GM18868 (cell line): Measurements from ENCODE around the gene FBXL16.

Experiments used
- ATAC-seq: cut with Tn5 transposase; IDR thresholded peaks from one replicate; pipeline ENCODE4 v1.9.1; 2021; ENCODE audit warnings: mild to moderate bottlenecking, moderate library complexity; ENCODE audit not compliant: unreplicated experiment

Gene FBXL16

DNA sequence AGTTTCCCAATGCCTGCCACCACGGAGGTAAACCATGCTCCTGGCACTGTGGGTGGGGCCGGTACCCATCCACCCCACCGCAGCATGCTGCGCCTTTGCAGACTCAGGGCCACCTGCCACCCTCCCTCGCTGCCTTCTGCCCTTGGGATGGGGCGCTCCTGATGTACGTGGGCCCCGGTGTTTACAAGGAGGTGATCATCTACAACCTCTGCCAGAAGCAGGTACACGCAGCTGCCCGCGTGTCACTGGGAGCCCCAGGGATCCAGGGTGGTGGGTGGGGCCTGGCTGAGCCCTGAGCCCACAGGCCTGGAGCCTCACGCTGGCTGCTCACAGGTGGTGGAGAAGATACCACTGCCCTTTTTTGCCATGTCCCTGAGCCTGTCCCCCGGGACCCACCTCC lies 39.0 kb downstream of the FBXL16 start:
- no peak for ATAC-seq

DNA sequence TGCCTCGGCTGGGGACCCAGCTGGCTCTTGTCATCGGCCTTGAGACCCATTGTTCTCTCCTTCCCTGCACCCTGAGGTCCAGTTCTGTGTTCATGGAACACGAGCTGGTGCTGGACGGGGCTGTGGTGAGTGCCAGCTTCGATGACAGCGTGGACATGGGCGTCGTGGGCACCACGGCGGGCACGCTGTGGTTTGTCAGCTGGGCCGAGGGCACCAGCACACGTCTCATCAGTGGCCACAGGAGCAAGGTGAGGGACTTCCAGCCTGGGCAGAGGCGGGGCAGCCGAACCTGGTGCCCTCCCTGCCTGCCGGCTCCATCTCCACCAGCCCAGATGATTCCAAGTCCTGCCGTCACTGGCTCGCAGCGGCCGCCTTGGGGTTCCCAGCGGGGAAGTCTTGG lies 43.0 kb downstream of the FBXL16 start:
- no peak for ATAC-seq

DNA sequence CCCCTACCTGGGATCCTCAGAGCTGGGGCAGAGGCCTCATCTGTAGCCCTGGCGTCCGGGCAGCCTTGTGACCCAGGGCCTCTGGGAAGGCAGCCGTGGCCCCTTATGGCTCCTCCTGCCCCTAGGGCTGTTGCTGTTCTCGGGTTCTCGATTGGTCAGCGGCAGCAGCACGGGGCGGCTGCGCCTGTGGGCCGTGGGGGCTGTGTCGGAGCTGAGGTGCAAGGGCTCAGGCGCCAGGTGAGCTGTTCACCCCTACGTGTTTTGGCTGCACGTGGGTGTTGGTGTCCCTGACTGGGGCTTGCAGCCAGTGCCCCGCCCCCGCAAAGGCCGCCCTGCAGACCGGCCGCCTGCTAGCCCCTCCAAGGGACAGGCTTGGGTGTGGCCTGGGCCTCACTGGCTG lies 43.5 kb downstream of the FBXL16 start:
- ATAC-seq = no peak

- ATAC-seq = peak; percentile 5
These were observed 44.3 kb downstream of the FBXL16 start for GRCh38 chr16:661184-661821.

GRCh38 chr16:660459-661183 lies 45.0 kb downstream of the FBXL16 start:
- peak; percentile 64 for ATAC-seq

DNA sequence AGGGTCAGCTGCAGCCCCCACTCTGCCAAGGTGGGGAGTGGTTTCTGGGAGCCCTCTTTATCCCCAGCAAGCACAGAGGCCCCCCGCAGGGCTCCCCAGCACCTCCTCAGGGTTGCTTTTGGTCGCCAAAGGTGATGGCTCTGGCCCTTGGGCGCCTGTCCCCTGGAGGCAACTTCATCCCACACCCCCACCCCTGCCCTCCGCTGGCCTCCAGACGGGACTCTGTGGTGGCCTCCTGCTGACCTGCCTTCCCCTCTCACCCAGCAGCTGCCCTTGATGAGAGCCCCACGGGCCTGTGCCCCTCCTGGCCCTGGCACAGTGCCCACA lies 45.5 kb downstream of the FBXL16 start:
- ATAC-seq = no peak

DNA sequence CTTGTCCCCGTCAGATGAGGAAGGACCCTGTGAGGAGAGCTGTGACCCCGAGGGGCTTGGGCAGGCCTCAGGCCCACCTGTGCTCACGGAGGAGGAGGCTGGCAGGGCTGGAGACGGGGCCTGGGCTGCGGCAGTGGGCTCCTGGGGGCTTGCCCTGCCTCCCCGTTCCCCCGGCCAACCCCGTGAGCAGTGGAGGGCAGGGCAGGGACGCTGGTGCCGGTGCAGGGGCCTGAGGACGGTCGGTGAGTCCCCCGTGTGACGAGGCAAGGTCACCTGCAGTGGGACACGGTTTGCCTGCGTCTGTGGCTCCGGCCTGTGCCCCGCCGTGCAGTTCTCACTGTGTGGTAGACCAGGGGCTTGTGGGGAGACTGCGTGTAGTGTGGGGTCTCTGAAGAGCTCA lies 46.0 kb downstream of the FBXL16 start:
- ATAC-seq = no peak

- ATAC-seq = no peak
These were observed 46.7 kb downstream of the FBXL16 start for GRCh38 chr16:658679-659571.

DNA sequence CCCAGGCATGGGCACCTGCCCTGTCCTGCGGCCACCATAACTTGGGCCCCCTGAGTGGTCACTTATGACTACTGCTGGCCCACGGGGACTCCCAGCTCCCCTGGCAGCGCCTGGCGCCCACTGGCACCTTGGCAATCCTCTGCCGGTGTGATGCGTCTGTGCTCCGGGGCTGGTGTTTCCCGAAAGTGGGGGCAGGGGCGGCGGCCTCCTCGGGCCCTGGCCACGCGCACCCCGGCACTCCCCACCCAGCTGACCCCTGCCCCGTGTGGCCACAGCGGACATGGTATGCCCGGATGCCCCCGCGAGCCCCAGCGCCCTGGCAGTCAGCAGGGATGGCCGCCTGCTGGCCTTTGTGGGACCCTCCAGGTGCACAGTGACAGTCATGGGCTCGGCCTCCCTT lies 48.1 kb downstream of the FBXL16 start:
- ATAC-seq = no peak

DNA sequence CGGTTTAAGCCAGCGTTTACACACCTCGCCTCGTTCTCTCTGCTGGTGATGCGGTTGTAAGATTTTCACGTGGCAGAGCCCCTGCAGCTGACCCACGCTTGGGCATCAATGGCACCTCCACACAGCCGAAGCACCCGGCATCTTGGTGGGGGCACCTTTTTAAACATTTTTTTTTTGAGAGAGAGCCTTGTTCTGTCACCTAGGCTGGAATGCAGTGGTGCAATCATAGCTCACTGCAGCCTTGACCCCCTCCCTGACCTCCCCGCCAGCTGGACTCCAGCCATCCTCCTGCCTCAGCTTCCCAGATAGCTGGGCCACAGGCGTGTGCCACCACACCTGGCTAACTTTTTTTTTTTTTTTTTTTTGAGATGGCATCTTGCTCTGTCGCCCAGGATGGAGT lies 51.6 kb downstream of the FBXL16 start:
- no peak for ATAC-seq

GRCh38 chr16:652454-653305 lies 52.9 kb downstream of the FBXL16 start:
- no peak for ATAC-seq

DNA sequence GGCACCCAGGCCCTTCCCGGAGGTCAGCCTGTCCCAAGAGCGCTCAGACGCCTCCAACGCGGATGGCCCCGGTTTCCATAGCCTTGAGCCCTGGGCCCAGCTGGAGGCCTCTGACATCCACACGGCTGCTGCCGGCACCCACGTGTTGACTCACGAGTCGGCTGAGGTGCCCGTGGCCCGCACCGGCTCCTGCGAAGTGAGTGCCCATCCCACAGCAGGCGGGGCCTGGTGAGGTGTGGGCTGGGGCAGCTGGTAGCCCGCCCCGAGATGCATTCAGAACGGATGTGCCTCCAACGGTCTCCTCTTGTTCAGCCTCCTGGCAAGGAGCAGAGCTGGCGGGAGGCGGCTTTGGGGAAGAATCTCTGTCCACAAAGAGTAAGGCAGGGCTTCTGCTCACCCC lies 53.8 kb downstream of the FBXL16 start:
- no peak for ATAC-seq

DNA sequence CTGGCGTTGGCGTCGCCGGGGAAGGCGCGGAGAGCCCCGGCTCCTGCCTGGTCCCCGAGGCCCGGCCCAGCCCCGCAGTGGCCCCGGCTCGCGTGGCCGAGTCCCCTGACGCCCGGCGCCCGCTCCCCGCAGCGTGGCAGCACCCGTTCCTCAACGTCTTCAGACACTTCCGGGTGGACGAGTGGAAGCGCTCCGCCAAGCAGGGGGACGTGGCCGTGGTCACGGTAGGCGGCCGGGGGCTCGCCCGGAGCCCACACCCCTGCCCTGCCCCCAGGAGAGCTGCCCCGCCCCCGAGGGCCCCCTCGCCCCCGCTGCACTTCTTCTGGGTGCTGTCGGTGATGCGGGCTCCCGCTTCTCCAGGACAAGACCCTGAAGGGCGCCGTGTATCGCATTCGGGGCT lies 56.0 kb downstream of the FBXL16 start:
- ATAC-seq = peak; percentile 18

GRCh38 chr16:648781-649589 lies 56.6 kb downstream of the FBXL16 start, which contains the start of gene WDR90:
WDR90 (plus strand) TSS chr16:649365; CDS start chr16:649417, 52 bp downstream.
- peak; percentile 84 for ATAC-seq

DNA sequence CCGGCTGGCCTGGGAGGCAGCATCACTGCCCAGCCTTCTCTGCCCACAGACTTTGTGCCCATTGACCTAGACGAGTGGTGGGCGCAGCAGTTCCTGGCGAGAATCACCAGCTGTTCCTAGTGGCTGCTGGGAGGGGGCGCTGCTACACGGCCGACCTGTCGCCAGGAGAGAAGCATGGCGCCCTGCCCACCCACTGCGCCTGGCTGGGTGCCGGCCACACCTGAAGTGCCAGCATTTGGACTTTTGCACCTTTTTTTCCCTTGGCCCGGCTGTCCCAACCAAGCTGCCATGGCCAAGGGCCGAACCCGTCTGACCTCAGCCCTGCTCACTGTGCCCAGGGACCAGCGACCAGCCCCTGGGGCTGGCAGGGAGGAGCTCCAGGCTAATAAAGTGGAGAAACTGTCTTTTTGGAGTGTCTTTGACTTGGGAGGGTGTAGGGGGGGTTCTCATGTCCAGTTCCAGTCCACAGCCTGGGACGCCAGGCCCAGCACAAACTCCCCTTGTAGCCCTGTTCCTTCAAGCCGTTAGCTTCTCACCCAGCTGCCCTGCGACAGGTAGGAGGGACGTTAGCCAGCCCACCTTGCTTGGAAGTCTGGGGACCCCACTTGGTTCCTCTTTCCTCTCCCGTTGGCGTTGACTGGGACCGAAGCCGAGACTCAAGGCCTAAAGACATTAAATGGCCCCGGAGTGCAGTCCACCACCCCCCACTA lies 57.4 kb downstream of the FBXL16 start:
- ATAC-seq = no peak

DNA sequence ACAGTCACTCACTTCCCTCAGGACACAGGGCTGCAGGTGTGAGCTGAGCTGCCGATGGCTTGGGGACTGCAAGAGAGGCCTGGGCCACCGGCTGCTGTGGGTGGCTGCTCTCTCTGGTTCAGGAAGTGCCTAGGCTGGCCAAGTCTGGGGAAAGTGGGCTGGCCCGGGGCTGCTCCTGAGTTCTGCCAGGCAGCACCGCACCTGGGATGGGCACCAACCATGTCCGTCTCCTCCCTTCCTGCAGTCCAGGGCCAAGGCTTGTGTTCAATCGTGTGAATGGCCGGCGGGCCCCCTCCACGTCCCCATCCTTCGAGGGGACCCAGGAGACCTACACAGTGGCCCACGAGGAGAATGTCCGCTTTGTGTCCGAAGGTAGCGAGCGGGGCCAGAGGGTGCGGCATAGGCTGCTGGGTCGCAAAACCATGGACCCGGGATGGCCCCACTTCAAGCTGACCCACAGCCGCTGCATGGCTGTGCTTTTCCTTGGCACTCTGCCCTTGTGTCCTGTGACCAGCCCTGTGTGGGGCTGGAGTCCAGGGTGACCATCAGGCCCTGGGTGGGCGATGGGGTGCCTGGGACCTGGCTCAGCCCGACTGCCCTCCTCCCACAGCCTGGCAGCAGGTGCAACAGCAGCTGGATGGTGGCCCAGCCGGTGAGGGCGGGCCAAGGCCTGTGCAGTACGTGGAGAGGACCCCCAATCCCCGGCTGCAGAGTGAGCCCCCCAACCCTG lies 58.3 kb downstream of the FBXL16 start:
- no peak for ATAC-seq

GRCh38 chr16:646679-647172 lies 58.9 kb downstream of the FBXL16 start:
- ATAC-seq = no peak

- no peak for ATAC-seq
These were observed 59.5 kb downstream of the FBXL16 start for GRCh38 chr16:645852-646678.
